Measurements from ENCODE around the gene SNTG2.

Gene SNTG2

DNA sequence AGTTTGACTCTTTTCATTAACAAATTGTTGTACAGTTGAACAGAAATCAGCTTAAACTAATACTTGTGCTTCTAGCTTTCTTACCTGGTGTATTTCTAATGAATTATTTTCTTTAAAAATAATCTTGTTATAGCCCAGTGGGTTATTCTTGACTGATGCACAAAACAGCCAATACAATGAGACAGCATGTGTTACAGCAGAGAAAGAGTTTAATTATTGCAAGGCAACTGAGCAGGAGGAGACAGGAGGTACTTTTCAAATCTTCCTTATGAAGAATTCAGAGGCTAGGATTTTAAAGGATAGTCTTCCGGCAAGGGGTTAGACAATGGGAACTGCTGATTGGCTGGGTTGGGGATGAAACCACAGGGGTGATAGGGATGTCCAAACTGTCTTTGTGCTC lies 398.1 kb downstream of the SNTG2 start:
- Histone ChIP-seq H4K20me1 (ENCODE audit: control insufficient read depth, insufficient read depth, low read depth, low read length) (no peaks in the 10 kb centered on the region), H3K36me3 (ENCODE audit: control insufficient read depth, low read length) (no peaks in the 10 kb centered on the region), H3K79me2 (ENCODE audit: control insufficient read depth, low read length) (no peaks in the 10 kb centered on the region), H3K9me3 (ENCODE audit: control insufficient read depth, insufficient read depth, low read length) (no peaks in the 10 kb centered on the region; the same call in 1 of the 2 replicates), H3K9me2 (replicated peaks; ENCODE audit: control insufficient read depth, low read length) (no peaks in the 10 kb centered on the region), H3K27me3 (ENCODE audit: control insufficient read depth, low read length) (no peaks in the 10 kb centered on the region), H3K4me2 (ENCODE audit: low read length) (no peak overlapping the region), H3K4me3 (ENCODE audit: low read length) (no peak overlapping the region), H3K27ac (ENCODE audit: low read depth, low read length) (no peak overlapping the region), H3F3A (ENCODE audit: control insufficient read depth, insufficient read depth) (no peaks in the 10 kb centered on the region), H3K4me1 (ENCODE audit: control insufficient read depth, low read length) (no peaks in the 10 kb centered on the region)
- TF ChIP-seq EZH2phosphoT487 (IDR thresholded peaks at IDR 0.05; ENCODE audit: borderline replicate concordance, low read length) = no peak
- TF ChIP-seq, protein P1, sequence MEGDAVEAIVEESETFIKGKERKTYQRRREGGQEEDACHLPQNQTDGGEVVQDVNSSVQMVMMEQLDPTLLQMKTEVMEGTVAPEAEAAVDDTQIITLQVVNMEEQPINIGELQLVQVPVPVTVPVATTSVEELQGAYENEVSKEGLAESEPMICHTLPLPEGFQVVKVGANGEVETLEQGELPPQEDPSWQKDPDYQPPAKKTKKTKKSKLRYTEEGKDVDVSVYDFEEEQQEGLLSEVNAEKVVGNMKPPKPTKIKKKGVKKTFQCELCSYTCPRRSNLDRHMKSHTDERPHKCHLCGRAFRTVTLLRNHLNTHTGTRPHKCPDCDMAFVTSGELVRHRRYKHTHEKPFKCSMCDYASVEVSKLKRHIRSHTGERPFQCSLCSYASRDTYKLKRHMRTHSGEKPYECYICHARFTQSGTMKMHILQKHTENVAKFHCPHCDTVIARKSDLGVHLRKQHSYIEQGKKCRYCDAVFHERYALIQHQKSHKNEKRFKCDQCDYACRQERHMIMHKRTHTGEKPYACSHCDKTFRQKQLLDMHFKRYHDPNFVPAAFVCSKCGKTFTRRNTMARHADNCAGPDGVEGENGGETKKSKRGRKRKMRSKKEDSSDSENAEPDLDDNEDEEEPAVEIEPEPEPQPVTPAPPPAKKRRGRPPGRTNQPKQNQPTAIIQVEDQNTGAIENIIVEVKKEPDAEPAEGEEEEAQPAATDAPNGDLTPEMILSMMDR (IDR thresholded peaks at IDR 0.05; ENCODE audit: low read depth, low read length, poor library complexity, severe bottlenecking) = no peak

DNA sequence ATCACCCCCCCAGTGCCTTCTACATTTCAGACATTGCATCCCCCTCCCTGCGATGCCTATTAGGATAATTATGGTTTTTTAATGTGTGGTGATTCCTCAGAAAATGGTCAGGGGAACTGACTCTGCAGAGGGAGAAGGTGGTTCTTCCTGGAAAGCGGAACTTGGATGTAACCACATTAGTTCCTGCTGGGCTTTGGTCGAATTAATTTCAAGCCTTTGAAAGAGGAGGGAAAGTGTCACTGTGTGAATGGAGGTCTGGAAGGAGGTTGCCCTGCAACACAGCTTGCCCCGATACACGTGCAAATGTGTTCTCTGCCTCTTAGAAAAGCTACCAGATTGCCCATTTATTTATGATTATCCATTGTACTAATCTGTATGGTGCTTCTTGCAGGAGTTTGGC lies 399.5 kb downstream of the SNTG2 start:
- Histone ChIP-seq H3K27me3 (ENCODE audit: control insufficient read depth, low read length) (no peaks in the 10 kb centered on the region), H3K4me2 (ENCODE audit: low read length) (no peak overlapping the region), H3K4me3 (ENCODE audit: low read length) (no peak overlapping the region), H3K36me3 (ENCODE audit: control insufficient read depth, low read length) (no peaks in the 10 kb centered on the region), H4K20me1 (ENCODE audit: control insufficient read depth, insufficient read depth, low read depth, low read length) (no peaks in the 10 kb centered on the region), H3K79me2 (ENCODE audit: control insufficient read depth, low read length) (no peaks in the 10 kb centered on the region), H3K9me3 (ENCODE audit: control insufficient read depth, insufficient read depth, low read length) (no peaks in the 10 kb centered on the region; the same call in 1 of the 2 replicates), H3F3A (ENCODE audit: control insufficient read depth, insufficient read depth) (no peaks in the 10 kb centered on the region), H3K9me2 (replicated peaks; ENCODE audit: control insufficient read depth, low read length) (no peaks in the 10 kb centered on the region), H3K4me1 (ENCODE audit: control insufficient read depth, low read length) (no peaks in the 10 kb centered on the region), H3K27ac (ENCODE audit: low read depth, low read length) (no peak overlapping the region)
- TF ChIP-seq, protein P1 (IDR thresholded peaks at IDR 0.05; ENCODE audit: low read depth, low read length, poor library complexity, severe bottlenecking) = no peak
- TF ChIP-seq EZH2phosphoT487 (IDR thresholded peaks at IDR 0.05; ENCODE audit: borderline replicate concordance, low read length) = no peak

DNA sequence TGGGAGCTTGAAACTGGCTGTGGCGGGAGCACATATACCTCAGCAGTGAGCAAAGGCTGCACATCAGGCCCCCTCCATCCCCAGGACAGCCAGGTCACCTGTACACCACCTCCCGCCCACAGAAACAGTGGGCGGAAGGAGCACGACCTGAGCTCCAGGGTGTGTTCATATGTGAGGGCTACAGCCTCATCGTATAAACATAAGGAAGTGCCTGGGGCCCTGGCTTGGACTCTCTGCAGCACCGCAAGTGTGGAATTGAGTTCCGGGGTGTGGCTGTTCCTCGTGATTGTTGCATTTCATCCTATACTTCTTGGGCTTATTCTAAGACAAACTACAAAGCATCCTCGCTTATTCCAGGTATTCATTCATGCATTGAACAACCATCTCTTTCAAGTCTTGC lies 402.5 kb downstream of the SNTG2 start:
- Histone ChIP-seq H3K27me3 (ENCODE audit: control insufficient read depth, low read length) (no peaks in the 10 kb centered on the region), H3K4me1 (ENCODE audit: control insufficient read depth, low read length) (no peaks in the 10 kb centered on the region), H3K9me3 (ENCODE audit: control insufficient read depth, insufficient read depth, low read length) (no peaks in the 10 kb centered on the region; the same call in 1 of the 2 replicates), H3K9me2 (replicated peaks; ENCODE audit: control insufficient read depth, low read length) (no peaks in the 10 kb centered on the region), H3K4me2 (ENCODE audit: low read length) (no peak overlapping the region), H3K36me3 (ENCODE audit: control insufficient read depth, low read length) (no peaks in the 10 kb centered on the region), H3K79me2 (ENCODE audit: control insufficient read depth, low read length) (no peaks in the 10 kb centered on the region), H3K27ac (ENCODE audit: low read depth, low read length) (no peak overlapping the region), H3K4me3 (ENCODE audit: low read length) (no peak overlapping the region), H4K20me1 (ENCODE audit: control insufficient read depth, insufficient read depth, low read depth, low read length) (no peaks in the 10 kb centered on the region), H3F3A (ENCODE audit: control insufficient read depth, insufficient read depth) (no peaks in the 10 kb centered on the region)
- TF ChIP-seq, protein P1 (IDR thresholded peaks at IDR 0.05; ENCODE audit: low read depth, low read length, poor library complexity, severe bottlenecking) = no peak
- TF ChIP-seq EZH2phosphoT487 (IDR thresholded peaks at IDR 0.05; ENCODE audit: borderline replicate concordance, low read length) = no peak

Measured in DOHH2 (cell line).